Neural progenitor cell (in vitro differentiated cells): ENCODE results near the gene RUNX3.

ENCODE experiments used
- EZH2 ChIP-seq: fragments of 200-600 bp; sonication (generic); IDR thresholded peaks from 2 replicates; pipeline ENCODE4 v1.6.1; 2017; ENCODE audit warnings: antibody characterized with exemption, mild to moderate bottlenecking, moderate library complexity
- TF ChIP-seq, protein P1 (sequence below): fragments of 200-600 bp; sonication (generic); IDR thresholded peaks from 2 replicates; pipeline ENCODE4 v1.5.1; 2017; ENCODE audit warnings: antibody characterized with exemption, mild to moderate bottlenecking

DNA sequence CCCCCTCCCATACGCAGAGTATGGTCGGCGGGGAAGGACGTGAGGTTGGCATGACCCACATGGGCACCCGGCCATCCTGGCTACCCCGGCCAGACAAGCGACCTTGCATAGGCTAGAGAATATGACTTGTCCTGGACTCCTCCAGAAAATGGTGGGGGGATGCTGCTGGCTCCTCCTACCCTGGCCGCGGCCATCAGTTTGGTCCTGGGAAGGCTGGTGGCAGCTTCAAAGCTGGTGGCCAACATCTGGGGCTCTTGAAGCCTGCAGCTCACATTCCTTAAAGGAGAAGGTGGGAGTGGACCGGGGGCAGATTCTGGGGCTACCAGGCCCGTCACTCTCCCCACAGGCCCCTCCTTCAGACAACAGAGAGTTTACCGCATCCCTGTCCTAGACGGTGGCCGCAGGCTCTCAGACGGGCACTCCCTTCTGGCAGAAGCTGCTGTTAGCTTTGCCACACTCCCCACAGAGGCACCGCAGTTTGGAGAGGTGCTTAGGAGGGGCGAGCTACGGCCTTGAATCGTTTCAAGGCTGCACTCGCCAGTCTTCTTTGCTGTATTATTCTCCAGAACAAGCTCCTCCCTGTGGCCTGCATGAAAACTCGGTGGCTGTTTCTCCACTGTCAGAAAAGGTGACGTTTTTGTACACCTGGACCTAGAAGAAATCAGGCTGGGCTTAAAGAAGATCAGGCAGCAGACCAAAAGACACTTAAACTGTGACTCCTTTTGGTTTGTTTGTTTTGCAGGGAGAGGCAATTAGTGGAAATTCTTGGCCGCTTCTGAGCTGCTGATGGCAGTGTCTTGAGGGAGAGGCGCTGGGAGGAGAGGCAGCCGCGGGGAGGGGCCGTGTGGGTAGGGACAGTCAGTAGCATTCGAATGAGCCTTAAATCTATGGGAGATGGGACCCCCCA is 68.0 kb downstream of the RUNX3 start:
- TF ChIP-seq, protein P1, sequence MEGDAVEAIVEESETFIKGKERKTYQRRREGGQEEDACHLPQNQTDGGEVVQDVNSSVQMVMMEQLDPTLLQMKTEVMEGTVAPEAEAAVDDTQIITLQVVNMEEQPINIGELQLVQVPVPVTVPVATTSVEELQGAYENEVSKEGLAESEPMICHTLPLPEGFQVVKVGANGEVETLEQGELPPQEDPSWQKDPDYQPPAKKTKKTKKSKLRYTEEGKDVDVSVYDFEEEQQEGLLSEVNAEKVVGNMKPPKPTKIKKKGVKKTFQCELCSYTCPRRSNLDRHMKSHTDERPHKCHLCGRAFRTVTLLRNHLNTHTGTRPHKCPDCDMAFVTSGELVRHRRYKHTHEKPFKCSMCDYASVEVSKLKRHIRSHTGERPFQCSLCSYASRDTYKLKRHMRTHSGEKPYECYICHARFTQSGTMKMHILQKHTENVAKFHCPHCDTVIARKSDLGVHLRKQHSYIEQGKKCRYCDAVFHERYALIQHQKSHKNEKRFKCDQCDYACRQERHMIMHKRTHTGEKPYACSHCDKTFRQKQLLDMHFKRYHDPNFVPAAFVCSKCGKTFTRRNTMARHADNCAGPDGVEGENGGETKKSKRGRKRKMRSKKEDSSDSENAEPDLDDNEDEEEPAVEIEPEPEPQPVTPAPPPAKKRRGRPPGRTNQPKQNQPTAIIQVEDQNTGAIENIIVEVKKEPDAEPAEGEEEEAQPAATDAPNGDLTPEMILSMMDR, result peak; percentile 12
- no peak for TF ChIP-seq EZH2
